ENCODE data around the gene C6orf163. TPM values are rescaled to one million over a fixed set of nuclear protein-coding genes. Genes with fewer than 3 reads are reported as not detected.
"Not testable (repeated sequence)": the region's sequence is repeated elsewhere in the genome, so short reads cannot be mapped to it uniquely, and the experiment has no call there.

The C6orf163 gene
- total RNA-seq: 1 to 10 TPM; 4.7 to 7.4 TPM

GRCh38 chr6:87344731-87345130 is at the start of gene C6orf163:
C6orf163 (plus strand) TSS chr6:87344813; CDS start chr6:87345100, 287 bp downstream.
- H3K36me3 ChIP-seq: no peaks in the 10 kb centered on the region
- no peak within 1 kb of the TSS for H3K27ac ChIP-seq
- H3K4me3 ChIP-seq: no peak within 1 kb of the TSS
- DNase-seq (ENCODE audit: low spot score): no peak
- intact Hi-C loops (cut with DNase I): no loop called here
- H3K9me3 ChIP-seq: no peaks in the 10 kb centered on the region
- no peak for TF ChIP-seq POLR2AphosphoS5 (IDR thresholded peaks at IDR 0.05)
- TF ChIP-seq POLR2A (IDR thresholded peaks at IDR 0.05): no peak
- no peak for TF ChIP-seq CTCF (IDR thresholded peaks at IDR 0.05)
- no peaks in the 10 kb centered on the region for H3K27me3 ChIP-seq (replicated peaks; ENCODE audit: insufficient read depth)
- WGBS: 36% methylated on average over 2 of the region's 2 CpGs
- no peaks in the 10 kb centered on the region for H3K4me1 ChIP-seq (replicated peaks)

GRCh38 chr6:87297119-87297518 is 47.5 kb upstream of the C6orf163 start:
- H3K4me1 ChIP-seq (replicated peaks): no peaks in the 10 kb centered on the region
- H3K4me3 ChIP-seq: no peak overlapping the region
- WGBS: 78% methylated on average over 1 of the region's 1 CpG
- no peak for DNase-seq (ENCODE audit: low spot score)
- no peaks in the 10 kb centered on the region for H3K27me3 ChIP-seq (replicated peaks; ENCODE audit: insufficient read depth)
- intact Hi-C loops (cut with DNase I): no loop called here
- no peak for TF ChIP-seq CTCF (IDR thresholded peaks at IDR 0.05)
- no peak for TF ChIP-seq POLR2A (IDR thresholded peaks at IDR 0.05)
- no peak for TF ChIP-seq POLR2AphosphoS5 (IDR thresholded peaks at IDR 0.05)
- no peak overlapping the region for H3K27ac ChIP-seq
- no peaks in the 10 kb centered on the region for H3K36me3 ChIP-seq
- no peaks in the 10 kb centered on the region for H3K9me3 ChIP-seq

GRCh38 chr6:87301277-87301676 is 43.3 kb upstream of the C6orf163 start:
- H3K27ac ChIP-seq; H3K4me1 ChIP-seq (replicated peaks); H3K36me3 ChIP-seq; H3K9me3 ChIP-seq; intact Hi-C loops (cut with DNase I); H3K27me3 ChIP-seq (replicated peaks; ENCODE audit: insufficient read depth); H3K4me3 ChIP-seq; DNase-seq (ENCODE audit: low spot score): not testable (repeated sequence)
- 83% methylated on average over 9 of the region's 9 CpGs for WGBS

GRCh38 chr6:87308970-87309369 is 35.6 kb upstream of the C6orf163 start:
- Histone ChIP-seq H3K27me3 (replicated peaks; ENCODE audit: insufficient read depth) (no peaks in the 10 kb centered on the region), H3K27ac (no peak overlapping the region), H3K9me3 (no peaks in the 10 kb centered on the region), H3K4me3 (no peak overlapping the region), H3K36me3 (no peaks in the 10 kb centered on the region), H3K4me1 (replicated peaks) (no peaks in the 10 kb centered on the region)
- TF ChIP-seq CTCF (IDR thresholded peaks at IDR 0.05) (no peak), POLR2AphosphoS5 (IDR thresholded peaks at IDR 0.05) (no peak), POLR2A (IDR thresholded peaks at IDR 0.05) (no peak)
- intact Hi-C loops (cut with DNase I): no loop called here
- no peak for DNase-seq (ENCODE audit: low spot score)
- 68% methylated on average over 4 of the region's 4 CpGs for WGBS

GRCh38 chr6:87312860-87313259 is 31.8 kb upstream of the C6orf163 start:
- Histone ChIP-seq H3K27me3 (replicated peaks; ENCODE audit: insufficient read depth) (no peaks in the 10 kb centered on the region), H3K27ac (no peak overlapping the region), H3K36me3 (no peaks in the 10 kb centered on the region), H3K4me3 (no peak overlapping the region), H3K4me1 (replicated peaks) (no peaks in the 10 kb centered on the region), H3K9me3 (no peaks in the 10 kb centered on the region)
- intact Hi-C loops (cut with DNase I): no loop called here
- no peak for DNase-seq (ENCODE audit: low spot score)
- TF ChIP-seq POLR2A (IDR thresholded peaks at IDR 0.05) (no peak), POLR2AphosphoS5 (IDR thresholded peaks at IDR 0.05) (no peak), CTCF (IDR thresholded peaks at IDR 0.05) (no peak)
- 26% methylated on average over 1 of the region's 1 CpG for WGBS
